Activated naive CD4-positive, alpha-beta T cell treated with anti-CD3 and anti-CD28 coated beads, Interleukin-2, amount 50 U/mL, for 24 hours (primary cell): ENCODE results near the gene SYVN1.
"Not testable (repeated sequence)": the region's sequence is repeated elsewhere in the genome, so short reads cannot be mapped to it uniquely, and the experiment has no call there.

ENCODE experiments used
- H3K27ac Mint-ChIP-seq: one replicate; pipeline ENCODE4 v1.8.0; 2021; ENCODE audit warnings: mild to moderate bottlenecking, mixed read lengths
- H3K27me3 Mint-ChIP-seq: one replicate; pipeline ENCODE4 v1.8.0; 2021; ENCODE audit warnings: mixed read lengths
- H3K36me3 Mint-ChIP-seq: one replicate; pipeline ENCODE4 v1.8.0; 2021; ENCODE audit warnings: mixed read lengths
- H3K4me1 Mint-ChIP-seq: one replicate; pipeline ENCODE4 v1.8.0; 2021; ENCODE audit warnings: mixed read lengths
- H3K4me3 Mint-ChIP-seq: one replicate; pipeline ENCODE4 v1.8.0; 2021; ENCODE audit warnings: mild to moderate bottlenecking, mixed read lengths
- H3K9me3 Mint-ChIP-seq: one replicate; pipeline ENCODE4 v1.8.0; 2021; ENCODE audit warnings: mixed read lengths

SYVN1 gene

GRCh38 chr11:65160643-65161042 is 26.3 kb upstream of the SYVN1 start:
- Mint-ChIP-seq H3K27ac (no peak overlapping the region), H3K27me3 (no peaks in the 10 kb centered on the region), H3K4me1 (no peaks in the 10 kb centered on the region), H3K9me3 (no peaks in the 10 kb centered on the region), H3K36me3 (no peaks in the 10 kb centered on the region), H3K4me3 (no peak overlapping the region)

- no peaks in the 10 kb centered on the region for H3K9me3 Mint-ChIP-seq
- H3K4me1 Mint-ChIP-seq = no peaks in the 10 kb centered on the region
- no peaks in the 10 kb centered on the region for H3K36me3 Mint-ChIP-seq
- no peak overlapping the region for H3K4me3 Mint-ChIP-seq
- no peak overlapping the region for H3K27ac Mint-ChIP-seq
- no peaks in the 10 kb centered on the region for H3K27me3 Mint-ChIP-seq
These were observed 24.7 kb upstream of the SYVN1 start for GRCh38 chr11:65159012-65159411.

GRCh38 chr11:65157336-65157735 is 23.0 kb upstream of the SYVN1 start:
- H3K27ac Mint-ChIP-seq = no peak overlapping the region
- H3K36me3 Mint-ChIP-seq = no peaks in the 10 kb centered on the region
- H3K4me1 Mint-ChIP-seq = no peaks in the 10 kb centered on the region
- H3K4me3 Mint-ChIP-seq = no peak overlapping the region
- no peaks in the 10 kb centered on the region for H3K9me3 Mint-ChIP-seq
- H3K27me3 Mint-ChIP-seq = no peaks in the 10 kb centered on the region

- Mint-ChIP-seq H3K9me3 (no peaks in the 10 kb centered on the region), H3K27me3 (no peaks in the 10 kb centered on the region), H3K4me3 (no peak overlapping the region), H3K4me1 (no peaks in the 10 kb centered on the region), H3K27ac (no peak overlapping the region), H3K36me3 (no peaks in the 10 kb centered on the region)
These were observed 22.6 kb upstream of the SYVN1 start for GRCh38 chr11:65156926-65157325.

- H3K27me3 Mint-ChIP-seq = no peaks in the 10 kb centered on the region
- H3K27ac Mint-ChIP-seq = no peak overlapping the region
- H3K9me3 Mint-ChIP-seq = no peaks in the 10 kb centered on the region
- H3K36me3 Mint-ChIP-seq = no peaks in the 10 kb centered on the region
- H3K4me1 Mint-ChIP-seq = no peaks in the 10 kb centered on the region
- no peak overlapping the region for H3K4me3 Mint-ChIP-seq
These were observed 21.9 kb upstream of the SYVN1 start for GRCh38 chr11:65156256-65156655.

- H3K4me3 Mint-ChIP-seq = no peak overlapping the region
- H3K36me3 Mint-ChIP-seq = peaks cover 1% of the 10 kb centered on the region
- H3K4me1 Mint-ChIP-seq = no peaks in the 10 kb centered on the region
- no peaks in the 10 kb centered on the region for H3K9me3 Mint-ChIP-seq
- H3K27me3 Mint-ChIP-seq = no peaks in the 10 kb centered on the region
- H3K27ac Mint-ChIP-seq = no peak overlapping the region
These were observed 17.8 kb upstream of the SYVN1 start for GRCh38 chr11:65152122-65152521.

- Mint-ChIP-seq H3K27me3 (no peaks in the 10 kb centered on the region), H3K4me3 (no peak overlapping the region), H3K36me3 (peaks cover 1% of the 10 kb centered on the region), H3K9me3 (no peaks in the 10 kb centered on the region), H3K4me1 (no peaks in the 10 kb centered on the region), H3K27ac (no peak overlapping the region)
These were observed 17.1 kb upstream of the SYVN1 start for GRCh38 chr11:65151331-65151899.

GRCh38 chr11:65150509-65151299 is 16.4 kb upstream of the SYVN1 start:
- Mint-ChIP-seq H3K4me1 (no peaks in the 10 kb centered on the region), H3K36me3 (peaks cover 1% of the 10 kb centered on the region), H3K9me3 (no peaks in the 10 kb centered on the region), H3K27ac (no peak overlapping the region), H3K27me3 (no peaks in the 10 kb centered on the region), H3K4me3 (no peak overlapping the region)

GRCh38 chr11:65150131-65150508 is 15.8 kb upstream of the SYVN1 start:
- H3K4me1 Mint-ChIP-seq, H3K9me3 Mint-ChIP-seq, H3K27me3 Mint-ChIP-seq, H3K4me3 Mint-ChIP-seq, H3K27ac Mint-ChIP-seq, H3K36me3 Mint-ChIP-seq: not testable (repeated sequence)

GRCh38 chr11:65148657-65149056 is 14.3 kb upstream of the SYVN1 start:
- H3K27me3 Mint-ChIP-seq = no peaks in the 10 kb centered on the region
- no peak overlapping the region for H3K4me3 Mint-ChIP-seq
- no peaks in the 10 kb centered on the region for H3K4me1 Mint-ChIP-seq
- H3K9me3 Mint-ChIP-seq = no peaks in the 10 kb centered on the region
- H3K36me3 Mint-ChIP-seq = peaks cover 1% of the 10 kb centered on the region
- H3K27ac Mint-ChIP-seq = no peak overlapping the region

- Mint-ChIP-seq H3K4me3 (no peak overlapping the region), H3K4me1 (no peaks in the 10 kb centered on the region), H3K27ac (no peak overlapping the region), H3K27me3 (no peaks in the 10 kb centered on the region), H3K36me3 (peaks cover 1% of the 10 kb centered on the region), H3K9me3 (no peaks in the 10 kb centered on the region)
These were observed 13.2 kb upstream of the SYVN1 start for GRCh38 chr11:65147352-65148075.

- Mint-ChIP-seq H3K27ac (no peak overlapping the region), H3K9me3 (no peaks in the 10 kb centered on the region), H3K4me3 (no peak overlapping the region), H3K4me1 (peaks cover 4% of the 10 kb centered on the region), H3K27me3 (no peaks in the 10 kb centered on the region), H3K36me3 (no peaks in the 10 kb centered on the region)
These were observed 7.7 kb upstream of the SYVN1 start for GRCh38 chr11:65141896-65142494.

- H3K9me3 Mint-ChIP-seq = no peaks in the 10 kb centered on the region
- peak overlapping the region; percentile 89 for H3K4me3 Mint-ChIP-seq
- H3K27ac Mint-ChIP-seq = peak overlapping the region; percentile 99
These were observed 2.3 kb upstream of the SYVN1 start for GRCh38 chr11:65136515-65137096.

GRCh38 chr11:65135633-65136145 is 1.4 kb upstream of the SYVN1 start:
- peaks cover 29% of the 10 kb centered on the region for H3K4me1 Mint-ChIP-seq
- H3K9me3 Mint-ChIP-seq = no peaks in the 10 kb centered on the region
- peak overlapping the region; percentile 99 for H3K4me3 Mint-ChIP-seq
- peaks cover 4% of the 10 kb centered on the region for H3K36me3 Mint-ChIP-seq
- peak overlapping the region; percentile 99 for H3K27ac Mint-ChIP-seq
- H3K27me3 Mint-ChIP-seq = no peaks in the 10 kb centered on the region

More at GRCh38 chr11:65136515-65137096, 2.3 kb upstream of the SYVN1 start:
- H3K4me1 Mint-ChIP-seq = peaks cover 29% of the 10 kb centered on the region
- peaks cover 2% of the 10 kb centered on the region for H3K36me3 Mint-ChIP-seq
- no peaks in the 10 kb centered on the region for H3K27me3 Mint-ChIP-seq

GRCh38 chr11:65134952-65135632 is 773 bp upstream of the SYVN1 start:
- peak overlapping the region; percentile 99 for H3K27ac Mint-ChIP-seq
- H3K4me3 Mint-ChIP-seq = peak overlapping the region; percentile 99
- H3K36me3 Mint-ChIP-seq = peaks cover 4% of the 10 kb centered on the region
- H3K9me3 Mint-ChIP-seq = no peaks in the 10 kb centered on the region
- H3K4me1 Mint-ChIP-seq = peaks cover 29% of the 10 kb centered on the region
- H3K27me3 Mint-ChIP-seq = no peaks in the 10 kb centered on the region
